HCEC 1CT (cell line): Measurements from ENCODE around the gene RPUSD3.

ENCODE experiments used
- DNase-seq: peaks from one replicate; pipeline ENCODE4 v3.0.0-alpha.2; 2017

The RPUSD3 gene

GRCh38 chr3:9828801-9829755 lies 14.7 kb downstream of the RPUSD3 start:
- no peak for DNase-seq

- DNase-seq, result no peak
Observed at GRCh38 chr3:9826815-9827573, 16.8 kb downstream of the RPUSD3 start.

GRCh38 chr3:9825451-9826040 lies 18.3 kb downstream of the RPUSD3 start:
- DNase-seq, result no peak

- DNase-seq, result peak; percentile 31
Observed at GRCh38 chr3:9820946-9821345, 22.9 kb downstream of the RPUSD3 start.

- DNase-seq, result no peak
Observed at GRCh38 chr3:9820543-9820942, 23.3 kb downstream of the RPUSD3 start.

GRCh38 chr3:9818666-9819335 lies 25.0 kb downstream of the RPUSD3 start:
- DNase-seq, result no peak

GRCh38 chr3:9817436-9817835 lies 26.4 kb downstream of the RPUSD3 start:
- DNase-seq, result no peak

- no peak for DNase-seq
Observed at GRCh38 chr3:9815986-9816385, 27.8 kb downstream of the RPUSD3 start.

GRCh38 chr3:9812870-9813483 lies 30.8 kb downstream of the RPUSD3 start:
- DNase-seq, result no peak

- no peak for DNase-seq
Observed at GRCh38 chr3:9810846-9811245, 33.0 kb downstream of the RPUSD3 start.

- no peak for DNase-seq
Observed at GRCh38 chr3:9810433-9810770, 33.4 kb downstream of the RPUSD3 start.

- DNase-seq, result peak; percentile 49
Observed at GRCh38 chr3:9809615-9810432, 34.0 kb downstream of the RPUSD3 start, which contains the start of gene TTLL3. Gene TTLL3, plus strand, starts transcription at chr3:9810262. Its CDS starts 400 bp downstream, at chr3:9810662.

GRCh38 chr3:9809239-9809614 lies 34.6 kb downstream of the RPUSD3 start:
- no peak for DNase-seq

- DNase-seq, result peak; percentile 47
Observed at GRCh38 chr3:9808345-9809037, 35.3 kb downstream of the RPUSD3 start.

GRCh38 chr3:9807981-9808344 lies 35.8 kb downstream of the RPUSD3 start:
- no peak for DNase-seq

- no peak for DNase-seq
Observed at GRCh38 chr3:9806688-9807589, 36.9 kb downstream of the RPUSD3 start.

GRCh38 chr3:9806137-9806536 lies 37.7 kb downstream of the RPUSD3 start:
- DNase-seq, result no peak

GRCh38 chr3:9804996-9805395 lies 38.8 kb downstream of the RPUSD3 start:
- no peak for DNase-seq

- DNase-seq, result no peak
Observed at GRCh38 chr3:9803494-9803893, 40.3 kb downstream of the RPUSD3 start.

GRCh38 chr3:9800529-9800928 lies 43.3 kb downstream of the RPUSD3 start:
- no peak for DNase-seq
